GM10847 (cell line): ENCODE results near the gene WNT7B.

Experiments
- POLR2A ChIP-seq: IDR thresholded peaks from 2 replicates; pipeline ENCODE4 v1.6.1; 2011; ENCODE audit not compliant: insufficient read length; ENCODE audit errors: extremely low read depth

Gene WNT7B

DNA sequence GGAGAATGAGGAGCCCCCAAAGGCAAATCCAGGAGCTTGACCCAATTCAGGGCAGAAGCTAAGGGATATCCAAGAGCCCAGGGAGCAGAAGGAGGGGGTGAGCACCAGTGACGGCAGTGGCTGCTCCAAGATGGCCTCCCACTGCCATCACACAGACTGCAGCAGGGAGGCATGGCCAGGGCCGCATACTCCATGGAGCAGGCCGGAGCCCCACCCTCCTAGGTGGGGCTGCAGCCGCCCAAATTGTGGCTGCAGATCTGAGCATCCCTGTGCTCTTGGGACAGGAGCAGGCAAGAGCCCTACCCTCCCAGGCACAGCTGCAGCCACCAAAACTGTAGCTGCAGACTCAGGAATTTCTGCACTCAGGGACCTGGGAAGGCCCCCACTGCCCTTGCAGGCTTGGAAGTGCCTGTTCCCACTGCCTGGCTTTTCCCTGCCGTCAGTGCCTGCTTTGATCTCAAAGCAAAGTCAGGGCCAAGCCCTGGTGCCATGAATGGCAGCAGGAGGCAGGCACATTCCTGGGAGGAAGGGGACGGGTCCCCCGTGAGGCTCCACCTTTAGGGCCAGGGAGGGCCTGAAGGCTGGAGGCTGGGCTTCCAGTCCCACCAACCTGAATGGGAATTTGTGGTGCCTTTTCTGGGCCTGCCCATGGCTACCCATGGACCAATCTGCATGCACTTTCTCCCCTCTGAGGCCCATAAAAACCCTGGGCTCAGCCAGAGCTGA lies 10.3 kb upstream of the WNT7B start:
- TF ChIP-seq POLR2A = no peak

GRCh38 chr22:45984316-45984916 lies 7.5 kb upstream of the WNT7B start:
- TF ChIP-seq POLR2A = no peak

DNA sequence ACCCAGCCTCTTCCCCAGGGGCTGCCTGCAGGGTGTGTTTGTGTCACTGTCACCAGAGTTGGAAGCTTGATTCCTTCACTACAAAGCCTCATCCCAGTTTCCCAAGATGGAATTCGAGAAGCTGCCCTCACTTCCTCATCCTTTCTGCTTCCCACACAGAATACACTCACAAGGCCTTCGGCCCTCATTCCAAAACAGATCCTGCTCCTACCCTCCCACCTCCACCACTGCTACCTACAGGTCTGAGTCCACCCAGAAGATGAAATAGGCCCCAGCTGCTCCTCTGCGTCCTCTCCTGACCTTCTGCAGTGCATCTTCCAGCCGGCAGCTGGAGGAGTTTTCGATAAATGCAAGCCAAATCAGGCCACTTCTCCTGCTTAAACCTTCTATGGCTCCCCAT lies 6.8 kb upstream of the WNT7B start:
- no peak for TF ChIP-seq POLR2A

DNA sequence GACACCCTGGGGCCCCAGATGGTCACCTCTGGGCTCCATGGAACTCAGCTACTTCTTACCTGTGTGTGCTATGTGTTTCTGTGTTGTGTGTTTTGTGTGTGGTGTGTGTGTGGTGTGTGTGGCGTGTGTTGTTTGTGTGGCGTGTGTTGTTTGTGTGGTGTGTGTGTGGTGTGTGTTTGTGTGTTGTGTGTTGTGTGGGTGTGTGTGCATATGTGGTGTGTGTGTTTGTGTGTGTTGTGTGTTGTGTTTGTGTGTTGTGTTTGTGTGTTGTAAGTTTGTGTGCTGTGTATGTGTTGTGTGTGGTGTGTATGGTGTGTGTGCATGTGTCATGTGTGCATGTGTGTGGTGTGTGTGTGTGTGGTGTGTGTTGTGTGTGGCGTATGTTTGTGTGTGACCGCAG lies 3.8 kb upstream of the WNT7B start:
- no peak for TF ChIP-seq POLR2A

DNA sequence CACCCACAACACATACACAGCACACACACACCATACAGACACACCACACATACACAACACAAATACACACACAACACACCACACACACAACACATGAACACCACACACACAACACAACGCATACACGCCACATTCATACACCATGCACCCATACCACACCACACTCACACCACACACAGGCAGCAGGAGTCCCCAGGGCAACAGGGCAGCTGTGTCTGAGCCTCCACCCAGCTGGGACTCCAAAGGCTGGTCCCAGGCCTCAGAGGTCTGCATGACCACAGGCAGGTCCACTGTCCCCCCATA lies 3.3 kb upstream of the WNT7B start:
- no peak for TF ChIP-seq POLR2A

DNA sequence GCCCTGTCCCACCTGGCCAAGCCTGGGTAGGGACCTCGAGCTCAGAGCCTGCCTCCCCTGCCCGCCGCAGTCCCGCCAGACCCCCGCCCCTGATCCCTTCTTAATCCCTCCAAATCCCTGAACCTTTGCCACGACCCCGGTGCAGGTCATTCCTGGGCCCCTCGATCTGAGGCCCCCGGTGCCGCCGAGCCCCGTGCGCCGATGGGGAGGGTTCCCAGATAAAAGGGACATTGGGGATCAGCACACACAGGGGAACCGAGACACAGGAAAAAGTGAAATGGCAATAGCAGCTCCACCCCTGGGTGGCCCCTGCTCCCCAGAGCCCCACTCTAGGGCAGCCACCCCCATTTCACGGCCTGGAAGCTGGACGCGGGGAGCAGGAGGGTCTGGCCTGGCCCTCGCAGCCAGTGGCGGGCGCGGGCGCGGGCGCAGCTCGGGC lies 1.3 kb upstream of the WNT7B start:
- TF ChIP-seq POLR2A = no peak

- no peak for TF ChIP-seq POLR2A
Measured at GRCh38 chr22:45977551-45978274, 751 bp upstream of the WNT7B start.

DNA sequence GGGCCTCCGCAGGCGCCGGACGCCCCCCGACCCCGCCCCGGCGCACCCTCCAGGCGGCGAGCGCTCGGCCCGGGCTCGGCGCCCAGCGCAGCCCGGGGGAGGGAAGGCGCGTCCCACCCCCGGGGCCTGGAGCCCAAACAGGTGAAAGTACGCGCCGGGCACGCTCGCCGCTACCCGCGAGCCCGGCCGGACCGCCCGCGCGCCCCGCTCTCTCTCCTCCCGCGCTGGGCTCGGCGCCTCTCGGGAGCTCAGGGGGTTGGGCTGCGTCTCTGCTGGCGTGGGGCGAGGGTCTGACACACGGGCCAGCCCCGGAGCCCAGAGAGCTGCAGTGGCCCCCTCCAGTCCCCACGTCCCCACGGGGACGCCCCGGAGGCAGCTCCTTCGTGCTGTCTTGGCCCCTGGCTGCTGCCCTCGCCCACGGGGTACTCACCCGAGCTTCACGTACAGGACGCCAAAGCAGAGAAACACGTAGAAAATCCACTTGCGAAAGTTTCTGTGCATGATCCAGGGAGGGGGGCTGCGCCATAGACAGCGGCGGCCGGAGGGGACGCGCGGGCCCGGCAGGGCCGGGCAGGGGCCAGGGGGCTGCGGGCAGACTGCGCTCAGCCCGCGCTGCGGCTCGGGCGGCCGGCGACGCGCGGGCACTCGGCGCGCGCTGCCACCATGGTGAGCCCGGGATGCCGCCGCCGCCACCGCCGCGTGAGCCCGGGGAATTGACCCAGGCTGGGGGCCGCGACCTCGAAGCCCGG lies 534 bp downstream of the WNT7B start:
- no peak for TF ChIP-seq POLR2A

GRCh38 chr22:45975164-45976161 lies 1.5 kb downstream of the WNT7B start:
- no peak for TF ChIP-seq POLR2A

GRCh38 chr22:45974498-45974897 lies 2.5 kb downstream of the WNT7B start:
- TF ChIP-seq POLR2A = no peak

DNA sequence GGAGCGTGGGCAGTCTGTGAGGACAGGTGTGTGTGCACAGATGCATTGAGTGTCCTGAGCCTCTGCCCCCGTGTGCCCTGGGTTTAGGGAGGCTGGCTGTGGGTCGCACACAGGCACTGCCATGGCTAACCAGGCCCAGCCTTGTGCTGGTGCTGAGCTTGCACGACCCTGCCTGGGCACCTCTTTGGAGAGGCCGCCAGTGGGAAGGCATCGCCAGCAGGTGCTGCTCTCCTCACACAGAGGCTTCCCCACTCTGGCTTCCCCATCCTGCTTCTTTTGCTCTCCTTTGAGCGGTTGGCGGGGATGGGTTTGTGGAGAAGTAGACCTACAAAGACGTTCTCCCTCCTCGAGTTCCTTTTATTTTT lies 4.1 kb downstream of the WNT7B start:
- no peak for TF ChIP-seq POLR2A

- no peak for TF ChIP-seq POLR2A
Measured at GRCh38 chr22:45972091-45972888, 4.7 kb downstream of the WNT7B start.

GRCh38 chr22:45971408-45972028 lies 5.4 kb downstream of the WNT7B start:
- no peak for TF ChIP-seq POLR2A
